HG03520 (cell line): ENCODE data around the gene OSBP.

ENCODE experiments used
- ATAC-seq: cut with Tn5 transposase; IDR thresholded peaks from one replicate; pipeline ENCODE4 v1.9.1; 2021; ENCODE audit warnings: mild to moderate bottlenecking, moderate library complexity; ENCODE audit not compliant: unreplicated experiment

OSBP gene

GRCh38 chr11:59610289-59610688, 5.3 kb downstream of the OSBP start:
- no peak for ATAC-seq

- ATAC-seq = no peak
Measured at GRCh38 chr11:59607703-59608454, 7.7 kb downstream of the OSBP start.

- ATAC-seq = no peak
Measured at GRCh38 chr11:59602432-59602831, 13.1 kb downstream of the OSBP start.

GRCh38 chr11:59601788-59602187, 13.8 kb downstream of the OSBP start:
- no peak for ATAC-seq

- ATAC-seq = no peak
Measured at GRCh38 chr11:59600636-59601035, 14.9 kb downstream of the OSBP start.

- no peak for ATAC-seq
Measured at GRCh38 chr11:59600234-59600633, 15.3 kb downstream of the OSBP start.

- no peak for ATAC-seq
Measured at GRCh38 chr11:59598961-59599360, 16.6 kb downstream of the OSBP start.

- no peak for ATAC-seq
Measured at GRCh38 chr11:59584294-59584693, 31.3 kb downstream of the OSBP start.

- ATAC-seq = no peak
Measured at GRCh38 chr11:59582006-59582405, 33.6 kb downstream of the OSBP start.

GRCh38 chr11:59578369-59578768, 37.2 kb downstream of the OSBP start:
- ATAC-seq = no peak

- no peak for ATAC-seq
Measured at GRCh38 chr11:59575505-59575904, 40.1 kb downstream of the OSBP start.

- no peak for ATAC-seq
Measured at GRCh38 chr11:59574932-59575502, 40.6 kb downstream of the OSBP start.

- ATAC-seq = no peak
Measured at GRCh38 chr11:59574467-59574866, 41.1 kb downstream of the OSBP start.

GRCh38 chr11:59573216-59573615, 42.4 kb downstream of the OSBP start:
- ATAC-seq = no peak

GRCh38 chr11:59572091-59572490, 43.5 kb downstream of the OSBP start:
- no peak for ATAC-seq

- no peak for ATAC-seq
Measured at GRCh38 chr11:59562292-59562691, 53.3 kb downstream of the OSBP start.

GRCh38 chr11:59560702-59561473, 54.7 kb downstream of the OSBP start:
- ATAC-seq = peak; percentile 31

GRCh38 chr11:59560290-59560701, 55.3 kb downstream of the OSBP start:
- peak; percentile 29 for ATAC-seq

GRCh38 chr11:59559886-59560285, 55.7 kb downstream of the OSBP start:
- ATAC-seq = no peak

- ATAC-seq = no peak
Measured at GRCh38 chr11:59558270-59558643, 57.3 kb downstream of the OSBP start.

- ATAC-seq = no peak
Measured at GRCh38 chr11:59556917-59557348, 58.6 kb downstream of the OSBP start.
